ENCODE measurements around the gene POLR3GL. TPM values are rescaled to one million over a fixed set of nuclear protein-coding genes. Genes with fewer than 3 reads are reported as not detected.
A peak's percentile ranks its signal among the peaks of the same experiment; 100 is the strongest.

POLR3GL gene
- total RNA-seq, 1 donor from 2014 or later = 15.5 TPM

- Mint-ChIP-seq H3K4me1 (peaks cover 40% of the 10 kb centered on the region), H3K9me3 (peaks cover 4% of the 10 kb centered on the region), H3K36me3 (ENCODE audit: low read depth) (peaks cover 6% of the 10 kb centered on the region), H3K27ac (ENCODE audit: unreplicated experiment) (no peak overlapping the region), H3K27me3 (ENCODE audit: low read depth) (peaks cover 38% of the 10 kb centered on the region), H3K4me3 (peak overlapping the region; percentile 97)
- TF ChIP-seq CTCF (conservative IDR thresholded peaks at IDR 0.05) = no peak
- DNase-seq (ENCODE audit: low read depth, low spot score) = no peak
Measured at GRCh38 chr1:145965119-145965744, 742 bp downstream of the POLR3GL start.

GRCh38 chr1:145967288-145967687 lies 2.8 kb downstream of the POLR3GL start:
- H3K36me3 Mint-ChIP-seq (ENCODE audit: low read depth) = peaks cover 6% of the 10 kb centered on the region
- peaks cover 4% of the 10 kb centered on the region for H3K9me3 Mint-ChIP-seq
- no peak overlapping the region for H3K27ac Mint-ChIP-seq (ENCODE audit: unreplicated experiment)
- H3K4me3 Mint-ChIP-seq = peak overlapping the region; percentile 56
- H3K27me3 Mint-ChIP-seq (ENCODE audit: low read depth) = peaks cover 20% of the 10 kb centered on the region
- TF ChIP-seq CTCF (conservative IDR thresholded peaks at IDR 0.05) = no peak
- no peak for DNase-seq (ENCODE audit: low read depth, low spot score)
- peaks cover 27% of the 10 kb centered on the region for H3K4me1 Mint-ChIP-seq

- peaks cover 3% of the 10 kb centered on the region for H3K36me3 Mint-ChIP-seq (ENCODE audit: low read depth)
- TF ChIP-seq CTCF (conservative IDR thresholded peaks at IDR 0.05) = no peak
Measured at GRCh38 chr1:145972580-145972979, 8.1 kb downstream of the POLR3GL start.

GRCh38 chr1:145974721-145975120 lies 10.2 kb downstream of the POLR3GL start:
- TF ChIP-seq CTCF (conservative IDR thresholded peaks at IDR 0.05) = no peak

More at GRCh38 chr1:145972580-145972979, 8.1 kb downstream of the POLR3GL start:
- no peak overlapping the region for H3K27ac Mint-ChIP-seq (ENCODE audit: unreplicated experiment)
- no peak for DNase-seq (ENCODE audit: low read depth, low spot score)
- no peaks in the 10 kb centered on the region for H3K27me3 Mint-ChIP-seq (ENCODE audit: low read depth)
- no peak overlapping the region for H3K4me3 Mint-ChIP-seq
- H3K4me1 Mint-ChIP-seq = peaks cover 11% of the 10 kb centered on the region
- peaks cover 3% of the 10 kb centered on the region for H3K9me3 Mint-ChIP-seq

GRCh38 chr1:145975216-145975615 lies 10.7 kb downstream of the POLR3GL start:
- Mint-ChIP-seq H3K4me3 (no peak overlapping the region), H3K27me3 (ENCODE audit: low read depth) (no peaks in the 10 kb centered on the region), H3K4me1 (peaks cover 11% of the 10 kb centered on the region), H3K27ac (ENCODE audit: unreplicated experiment) (no peak overlapping the region), H3K9me3 (no peaks in the 10 kb centered on the region), H3K36me3 (ENCODE audit: low read depth) (no peaks in the 10 kb centered on the region)
- TF ChIP-seq CTCF (conservative IDR thresholded peaks at IDR 0.05) = no peak
- no peak for DNase-seq (ENCODE audit: low read depth, low spot score)

More at GRCh38 chr1:145974721-145975120, 10.2 kb downstream of the POLR3GL start:
- H3K4me3 Mint-ChIP-seq = no peak overlapping the region
- no peaks in the 10 kb centered on the region for H3K27me3 Mint-ChIP-seq (ENCODE audit: low read depth)
- H3K27ac Mint-ChIP-seq (ENCODE audit: unreplicated experiment) = no peak overlapping the region
- H3K9me3 Mint-ChIP-seq = no peaks in the 10 kb centered on the region
- H3K36me3 Mint-ChIP-seq (ENCODE audit: low read depth) = no peaks in the 10 kb centered on the region
- DNase-seq (ENCODE audit: low read depth, low spot score) = no peak
- H3K4me1 Mint-ChIP-seq = peaks cover 11% of the 10 kb centered on the region

All from neural crest cell (in vitro differentiated cells).